Stimulated activated CD8-positive, alpha-beta memory T cell treated with anti-CD3 and anti-CD28 coated beads, Interleukin-4, amount 100 ng/mL, for 1 hour (primary cell): ENCODE data around the gene MYH16.
"Not testable (repeated sequence)": the region's sequence is repeated elsewhere in the genome, so short reads cannot be mapped to it uniquely, and the experiment has no call there.

Source experiments
- DNase-seq, 2 donors: peaks; one replicate each; pipeline ENCODE4 v3.0.0-alpha.2; 2020; ENCODE audit warnings: low read depth in 2 of 2, low spot score in 1 of 2

Gene MYH16

GRCh38 chr7:99301496-99301895, 28.9 kb downstream of the MYH16 start:
- no peak for DNase-seq

GRCh38 chr7:99305473-99306260, 33.0 kb downstream of the MYH16 start:
- DNase-seq = no peak

- DNase-seq = no peak
Measured at GRCh38 chr7:99308461-99309074, 35.9 kb downstream of the MYH16 start.

DNA sequence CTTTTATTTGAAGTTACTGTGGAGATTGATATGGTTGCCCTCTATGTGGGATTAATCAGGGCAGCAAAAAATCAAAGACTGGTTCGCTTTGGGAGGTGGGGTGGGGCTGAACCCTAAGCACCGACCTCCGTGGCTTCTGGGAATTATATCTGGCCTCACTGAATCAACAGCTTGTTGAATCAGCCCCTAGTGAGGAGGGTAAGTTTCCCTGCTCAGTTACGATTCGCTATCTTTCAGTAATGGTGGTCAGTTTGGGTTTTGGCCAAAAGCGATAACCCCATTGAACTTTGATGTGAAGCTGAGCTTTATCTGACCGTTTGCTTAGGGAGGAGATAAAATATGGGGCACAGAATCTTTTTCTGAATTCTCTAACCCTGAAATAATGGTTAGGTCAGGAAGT, 36.5 kb downstream of the MYH16 start:
- DNase-seq = no peak

DNA sequence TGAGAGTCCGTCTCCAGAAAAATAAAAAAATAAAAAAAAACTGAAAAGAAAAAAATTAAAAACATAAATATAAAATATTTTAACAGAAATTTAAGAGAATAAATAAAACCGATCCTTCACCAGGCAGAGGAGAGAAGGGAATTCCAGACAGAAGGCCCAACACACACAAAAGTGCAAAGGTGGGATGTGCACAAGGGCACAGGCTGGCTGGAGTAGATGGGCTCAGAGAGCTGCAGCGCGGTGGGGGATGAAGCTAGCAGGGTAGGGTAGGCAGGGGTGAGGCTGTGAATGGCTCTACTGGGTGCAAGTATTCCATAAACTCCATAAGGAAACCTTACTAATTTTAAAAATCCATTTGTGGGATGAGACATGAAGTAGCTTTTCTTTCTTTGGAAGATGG, 37.4 kb downstream of the MYH16 start:
- DNase-seq = no peak

GRCh38 chr7:99311702-99312101, 39.1 kb downstream of the MYH16 start:
- no peak for DNase-seq

GRCh38 chr7:99312316-99313203, 39.9 kb downstream of the MYH16 start:
- DNase-seq = peak; percentile 47 to 64

- no peak for DNase-seq
Measured at GRCh38 chr7:99313204-99313573, 40.5 kb downstream of the MYH16 start.

- no peak for DNase-seq
Measured at GRCh38 chr7:99314504-99314903, 41.9 kb downstream of the MYH16 start.

DNA sequence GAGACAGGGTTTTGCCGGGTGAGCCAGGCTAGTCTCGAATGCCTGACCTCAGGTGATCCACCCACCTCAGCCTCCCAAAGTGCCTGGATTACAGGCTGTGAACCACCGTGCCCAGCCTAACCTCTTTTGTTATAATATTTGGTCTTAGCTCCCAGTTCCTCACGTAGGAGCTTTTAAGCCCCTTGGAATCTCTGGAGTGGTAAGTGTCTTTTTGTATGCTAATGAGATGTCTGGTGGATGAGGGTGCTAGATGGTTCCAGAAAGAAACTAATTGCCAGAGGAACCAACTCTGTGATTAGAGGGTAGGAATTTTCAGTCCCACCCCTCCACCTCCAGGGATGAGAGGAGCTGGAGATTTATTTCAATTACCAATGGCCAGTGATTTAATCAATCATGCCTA, 47.7 kb downstream of the MYH16 start:
- no peak for DNase-seq

- not testable (repeated sequence) for DNase-seq
Measured at GRCh38 chr7:99322659-99323058, 50.0 kb downstream of the MYH16 start.

- no peak for DNase-seq
Measured at GRCh38 chr7:99324559-99324958, 51.9 kb downstream of the MYH16 start.

- no peak for DNase-seq
Measured at GRCh38 chr7:99325001-99325493, 52.4 kb downstream of the MYH16 start.

DNA sequence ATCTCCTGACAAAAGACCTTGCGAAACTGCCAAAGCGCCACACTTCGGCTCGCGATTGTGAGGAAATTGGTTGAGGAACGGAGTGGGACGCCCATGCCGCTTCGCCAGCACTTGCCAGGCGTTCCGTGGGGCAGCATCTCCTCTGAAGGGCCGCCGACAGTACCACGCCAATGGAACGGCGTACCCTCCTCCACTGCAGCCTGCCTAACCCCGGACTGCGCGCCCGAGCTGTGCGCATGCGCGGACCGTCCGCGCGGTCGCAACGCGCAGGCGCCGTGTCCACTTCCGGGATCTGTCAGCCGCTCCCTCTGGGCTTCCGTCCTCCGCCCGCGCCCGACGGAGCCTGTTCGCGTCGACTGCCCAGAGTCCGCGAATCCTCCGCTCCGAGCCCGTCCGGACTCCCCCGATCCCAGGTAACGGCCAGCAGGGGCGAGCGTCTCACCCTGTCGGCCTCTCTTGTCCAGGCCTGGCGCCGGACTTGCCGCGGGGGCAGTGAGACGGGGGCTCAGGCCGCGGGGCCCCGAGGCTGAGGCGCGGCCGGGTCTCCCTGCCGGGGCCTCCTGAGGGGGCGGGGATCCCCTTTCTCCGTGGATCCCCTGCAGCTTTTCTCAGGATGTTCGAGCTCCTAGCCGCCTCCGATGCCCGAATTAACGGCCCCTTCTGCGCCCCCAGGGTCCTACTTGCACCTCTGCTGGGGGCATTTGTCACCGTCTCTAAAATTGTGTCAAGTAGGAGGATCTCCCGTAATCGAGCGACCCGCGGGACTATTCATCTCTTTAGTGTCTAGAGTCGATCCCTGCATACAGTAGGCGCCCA, 53.2 kb downstream of the MYH16 start, which contains the start of gene ARPC1A:
ARPC1A (plus strand) TSS at position 307 of the 816 bp plus-strand sequence. CDS start 7,456 bp downstream, outside the sequence.
- DNase-seq = peak; percentile 70 to 82

GRCh38 chr7:99326408-99326782, 53.8 kb downstream of the MYH16 start:
- no peak for DNase-seq

- DNase-seq = not testable (repeated sequence)
Measured at GRCh38 chr7:99330314-99330961, 57.8 kb downstream of the MYH16 start.

- DNase-seq = no peak
Measured at GRCh38 chr7:99331002-99331401, 58.4 kb downstream of the MYH16 start.

GRCh38 chr7:99339595-99339994, 67.0 kb downstream of the MYH16 start:
- DNase-seq = no peak

GRCh38 chr7:99340659-99341058, 68.0 kb downstream of the MYH16 start:
- no peak for DNase-seq

DNA sequence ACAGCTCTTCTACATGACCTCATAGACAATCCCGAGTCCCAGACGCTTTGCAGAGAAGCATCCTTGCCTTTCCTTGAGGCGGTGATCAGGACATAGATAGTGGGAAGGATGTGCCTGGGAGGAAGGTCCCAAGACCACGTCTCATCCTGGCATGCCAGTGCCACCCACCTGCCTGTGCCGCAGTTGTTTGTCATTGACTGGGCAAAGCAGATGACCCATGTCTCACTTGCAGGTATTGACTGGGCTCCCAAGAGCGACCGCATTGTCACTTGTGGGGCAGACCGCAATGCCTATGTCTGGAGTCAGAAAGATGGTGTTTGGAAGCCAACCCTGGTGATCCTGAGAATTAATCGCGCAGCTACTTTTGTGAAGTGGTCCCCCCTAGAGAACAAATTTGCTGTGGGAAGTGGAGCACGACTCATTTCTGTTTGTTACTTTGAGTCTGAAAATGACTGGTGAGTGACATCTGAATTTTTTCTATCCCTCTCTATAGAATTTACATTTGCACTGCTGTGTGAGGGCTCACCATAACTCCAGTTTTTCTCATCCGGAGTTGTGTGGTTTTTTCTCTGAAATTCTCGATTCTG, 71.5 kb downstream of the MYH16 start:
- DNase-seq = no peak
